ENCODE results near the gene ITIH6. TPM values are rescaled to one million over a fixed set of nuclear protein-coding genes. Genes with fewer than 3 reads are reported as not detected.

The ITIH6 gene
- total and polyA plus RNA-seq, 8 donors = not detected

DNA sequence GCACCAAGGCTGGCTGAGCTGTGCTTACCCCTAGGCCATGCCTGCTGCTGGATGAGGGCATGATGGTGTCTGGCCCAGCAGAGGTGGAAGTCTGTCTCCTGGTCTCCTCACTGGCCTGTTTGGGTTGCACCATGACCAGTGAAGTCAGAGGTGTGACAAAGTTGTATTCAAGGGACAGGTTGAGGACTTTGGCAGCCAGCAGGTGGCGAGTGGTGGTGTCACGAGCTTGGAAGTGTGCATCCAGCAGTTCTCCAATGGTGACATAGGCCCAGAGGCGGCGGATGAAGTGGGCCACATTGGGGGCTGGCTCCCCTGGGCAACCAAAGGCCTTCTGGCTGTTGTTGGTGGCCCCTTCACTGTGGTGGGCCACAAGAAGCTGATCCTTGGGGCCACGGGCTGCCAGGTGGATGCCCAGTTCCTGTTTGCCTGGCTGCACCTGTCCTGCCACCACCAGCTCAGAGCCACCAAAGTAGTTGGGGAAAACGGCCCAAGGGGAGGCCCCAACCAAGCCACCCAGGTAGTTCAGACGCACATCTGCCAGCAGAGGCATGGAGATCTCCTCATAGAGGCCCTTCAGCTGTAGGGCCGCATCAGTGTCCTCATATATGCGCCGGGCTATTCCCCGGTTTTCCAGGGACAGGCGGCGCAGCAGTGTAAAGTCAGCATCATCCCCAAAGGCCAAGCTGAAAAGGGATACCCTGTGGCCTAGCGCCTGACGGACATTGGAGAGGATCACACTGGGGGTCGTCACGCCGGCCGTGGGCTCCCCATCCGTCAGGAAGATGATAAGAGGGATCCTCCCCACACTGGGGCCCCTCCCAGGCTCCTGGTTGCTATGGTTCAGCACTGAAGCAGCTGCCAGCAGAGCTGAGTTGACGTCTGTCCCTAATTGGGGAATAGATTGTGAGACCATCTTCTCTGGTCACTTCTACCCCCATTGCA, 39.7 kb downstream of the ITIH6 start:
- TF ChIP-seq, protein P1, sequence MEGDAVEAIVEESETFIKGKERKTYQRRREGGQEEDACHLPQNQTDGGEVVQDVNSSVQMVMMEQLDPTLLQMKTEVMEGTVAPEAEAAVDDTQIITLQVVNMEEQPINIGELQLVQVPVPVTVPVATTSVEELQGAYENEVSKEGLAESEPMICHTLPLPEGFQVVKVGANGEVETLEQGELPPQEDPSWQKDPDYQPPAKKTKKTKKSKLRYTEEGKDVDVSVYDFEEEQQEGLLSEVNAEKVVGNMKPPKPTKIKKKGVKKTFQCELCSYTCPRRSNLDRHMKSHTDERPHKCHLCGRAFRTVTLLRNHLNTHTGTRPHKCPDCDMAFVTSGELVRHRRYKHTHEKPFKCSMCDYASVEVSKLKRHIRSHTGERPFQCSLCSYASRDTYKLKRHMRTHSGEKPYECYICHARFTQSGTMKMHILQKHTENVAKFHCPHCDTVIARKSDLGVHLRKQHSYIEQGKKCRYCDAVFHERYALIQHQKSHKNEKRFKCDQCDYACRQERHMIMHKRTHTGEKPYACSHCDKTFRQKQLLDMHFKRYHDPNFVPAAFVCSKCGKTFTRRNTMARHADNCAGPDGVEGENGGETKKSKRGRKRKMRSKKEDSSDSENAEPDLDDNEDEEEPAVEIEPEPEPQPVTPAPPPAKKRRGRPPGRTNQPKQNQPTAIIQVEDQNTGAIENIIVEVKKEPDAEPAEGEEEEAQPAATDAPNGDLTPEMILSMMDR (IDR thresholded peaks at IDR 0.05) = no peak
- DNase-seq (peak in 1 of 6 donors; percentile 42), ATAC-seq (no peak), FAIRE-seq (no peak)
- intact Hi-C loops (cut with DNase I) = no loop called here
- Histone ChIP-seq H3K9me3 (no peaks in the 10 kb centered on the region), H3K4me3 (no peak overlapping the region), H3K36me3 (no peaks in the 10 kb centered on the region), H3K4me1 (no peaks in the 10 kb centered on the region), H3K27ac (no peak overlapping the region), H3K27me3 (peaks cover 0 to 1% (median 0%) of the 10 kb centered on the region in 4 donors)
- 65 to 77% methylated on average over 21 of the region's 21 CpGs for WGBS, 2 donors

GRCh38 chrX:54754854-54755253, 43.2 kb downstream of the ITIH6 start:
- Histone ChIP-seq H3K36me3 (no peaks in the 10 kb centered on the region), H3K4me3 (no peak overlapping the region), H3K27ac (no peak overlapping the region), H3K27me3 (peaks cover 0 to 8% (median 0%) of the 10 kb centered on the region in 4 donors), H3K9me3 (no peaks in the 10 kb centered on the region), H3K4me1 (no peaks in the 10 kb centered on the region)
- intact Hi-C loops (cut with DNase I) = no loop called here
- DNase-seq (no peak), ATAC-seq (no peak), FAIRE-seq (no peak)
- TF ChIP-seq, protein P1 (IDR thresholded peaks at IDR 0.05) = no peak

- DNase-seq (no peak), FAIRE-seq (no peak), ATAC-seq (no peak)
- Histone ChIP-seq H3K27me3 (peaks cover 0 to 8% (median 0%) of the 10 kb centered on the region in 4 donors), H3K27ac (no peak overlapping the region), H3K4me1 (no peaks in the 10 kb centered on the region), H3K36me3 (no peaks in the 10 kb centered on the region), H3K4me3 (no peak overlapping the region), H3K9me3 (no peaks in the 10 kb centered on the region)
- intact Hi-C loops (cut with DNase I) = no loop called here
- TF ChIP-seq, protein P1 (IDR thresholded peaks at IDR 0.05) = no peak
- WGBS, 2 donors = 63 to 78% methylated on average over 1 of the region's 1 CpG
These were observed 49.4 kb downstream of the ITIH6 start for GRCh38 chrX:54748626-54749025.

DNA sequence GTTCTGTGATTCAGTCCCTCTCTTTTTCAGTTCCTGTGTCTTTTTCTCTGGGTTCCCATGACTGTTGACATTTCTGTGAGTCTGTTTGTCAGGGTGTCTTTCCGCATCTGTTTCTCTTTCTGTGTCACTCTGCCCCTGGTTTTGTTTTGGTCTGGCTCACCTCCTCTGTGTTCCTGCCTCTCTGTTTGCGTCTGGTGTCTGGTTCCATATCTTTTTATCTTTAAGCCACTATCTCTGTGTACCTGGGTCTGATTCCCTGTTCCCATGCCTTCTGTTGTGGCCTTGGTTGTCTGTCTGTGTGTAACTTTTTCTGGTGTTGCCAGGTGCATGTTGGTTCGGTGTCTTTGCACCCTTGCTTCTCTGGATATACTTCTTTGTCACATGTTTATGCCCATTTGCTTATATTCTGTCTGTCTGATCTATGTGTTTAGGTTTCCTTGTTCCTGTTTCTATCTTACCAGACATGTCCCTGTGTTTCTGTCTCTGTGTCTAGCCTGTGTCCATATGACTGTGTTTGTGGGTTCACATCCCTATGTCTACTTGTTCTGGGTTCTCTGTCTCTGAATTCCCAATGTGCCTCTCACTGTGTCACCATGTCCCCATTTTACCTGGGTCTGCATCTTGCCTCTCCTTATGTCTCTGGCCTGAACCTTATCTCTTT, 50.2 kb downstream of the ITIH6 start:
- Histone ChIP-seq H3K9me3 (no peaks in the 10 kb centered on the region), H3K36me3 (no peaks in the 10 kb centered on the region), H3K27ac (no peak overlapping the region), H3K4me1 (no peaks in the 10 kb centered on the region), H3K27me3 (peaks cover 0 to 1% (median 0%) of the 10 kb centered on the region in 4 donors), H3K4me3 (no peak overlapping the region)
- intact Hi-C loops (cut with DNase I) = no loop called here
- ATAC-seq (peak in 3 of 4 donors; percentile 54 to 66 (median 63)), FAIRE-seq (no peak), DNase-seq (no peak)
- TF ChIP-seq, protein P1 (IDR thresholded peaks at IDR 0.05) = no peak
- WGBS, 2 donors = 22 to 26% methylated on average over 3 of the region's 3 CpGs

Data from pancreas (tissue), 10 donors.